ENCODE measurements around the gene PCDHA6.

DNA sequence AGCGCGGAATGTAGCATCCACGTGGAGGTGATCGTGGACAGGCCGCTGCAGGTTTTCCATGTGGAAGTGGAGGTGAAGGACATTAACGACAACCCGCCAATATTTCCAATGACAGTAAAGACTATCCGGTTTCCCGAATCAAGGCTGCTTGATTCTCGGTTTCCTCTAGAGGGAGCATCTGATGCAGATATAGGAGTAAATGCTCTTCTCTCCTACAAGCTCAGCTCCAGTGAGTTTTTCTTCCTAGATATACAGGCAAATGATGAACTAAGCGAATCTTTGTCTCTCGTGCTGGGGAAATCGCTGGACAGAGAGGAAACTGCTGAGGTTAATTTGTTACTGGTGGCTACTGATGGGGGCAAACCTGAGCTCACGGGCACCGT, 32.5 kb upstream of the PCDHA6 start:
- TF ChIP-seq, protein P1, sequence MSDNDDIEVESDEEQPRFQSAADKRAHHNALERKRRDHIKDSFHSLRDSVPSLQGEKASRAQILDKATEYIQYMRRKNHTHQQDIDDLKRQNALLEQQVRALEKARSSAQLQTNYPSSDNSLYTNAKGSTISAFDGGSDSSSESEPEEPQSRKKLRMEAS (IDR thresholded peaks at IDR 0.05; ENCODE audit: low read depth, low read length), result no peak
- TF ChIP-seq ZNF592 (IDR thresholded peaks at IDR 0.05), result no peak

Data from GM12878 (cell line).